Activated CD4-positive, alpha-beta T cell treated with anti-CD3 and anti-CD28 coated beads for 4 hours (primary cell): ENCODE data around the gene KLK8.
A peak's percentile ranks its signal among the peaks of the same experiment; 100 is the strongest.
"Not testable (repeated sequence)": the region's sequence is repeated elsewhere in the genome, so short reads cannot be mapped to it uniquely, and the experiment has no call there.

Experiments
- DNase-seq, 2 donors: peaks; one replicate each; pipeline ENCODE4 v3.0.0-alpha.2; 2020

The KLK8 gene

DNA sequence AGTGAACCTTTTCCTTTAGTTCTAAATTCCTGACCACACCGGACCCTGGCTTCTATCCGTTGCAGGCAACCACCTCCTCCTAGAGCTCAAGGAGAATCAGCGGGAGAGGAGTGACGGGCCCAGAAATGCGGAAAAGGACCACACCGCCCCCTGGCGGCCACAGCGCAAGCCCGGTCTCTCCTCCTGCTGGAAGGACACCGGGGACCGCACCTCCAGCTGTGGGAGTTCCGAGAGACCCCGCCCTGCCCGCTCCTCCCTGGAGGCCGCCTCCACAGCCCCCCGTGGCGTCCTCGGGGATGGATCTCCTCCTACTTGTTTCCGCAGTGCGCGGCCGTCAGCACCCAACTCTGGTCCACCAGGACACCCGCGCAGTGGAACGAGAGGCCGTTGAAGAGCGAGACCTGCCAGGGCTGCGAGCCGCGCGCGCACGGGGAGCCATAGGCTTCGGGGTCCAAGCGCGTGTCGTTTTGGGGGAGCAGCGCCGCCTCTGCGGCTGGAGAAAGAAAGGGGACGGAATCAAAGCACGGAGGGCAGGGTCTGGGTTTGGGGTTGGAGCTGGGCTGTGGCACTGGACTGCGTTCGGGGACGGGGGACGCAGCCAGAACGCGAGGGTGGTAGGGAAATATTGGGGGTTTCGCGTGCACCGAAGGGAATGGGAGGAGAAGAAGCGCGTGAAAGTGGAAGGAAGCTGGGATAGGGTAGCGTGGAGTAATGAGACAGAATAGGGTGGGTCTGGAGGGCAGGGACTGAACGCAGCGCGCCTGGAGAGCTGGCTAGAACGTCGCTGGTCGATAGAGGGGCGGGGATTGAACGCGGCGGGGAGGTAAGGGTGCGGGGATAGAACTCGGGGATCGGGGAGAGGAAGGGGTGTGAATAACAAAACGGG, 15.6 kb upstream of the KLK8 start:
- peak; percentile 16 to 40 for DNase-seq

GRCh38 chr19:51015691-51016267, 14.4 kb upstream of the KLK8 start:
- DNase-seq, result no peak

DNA sequence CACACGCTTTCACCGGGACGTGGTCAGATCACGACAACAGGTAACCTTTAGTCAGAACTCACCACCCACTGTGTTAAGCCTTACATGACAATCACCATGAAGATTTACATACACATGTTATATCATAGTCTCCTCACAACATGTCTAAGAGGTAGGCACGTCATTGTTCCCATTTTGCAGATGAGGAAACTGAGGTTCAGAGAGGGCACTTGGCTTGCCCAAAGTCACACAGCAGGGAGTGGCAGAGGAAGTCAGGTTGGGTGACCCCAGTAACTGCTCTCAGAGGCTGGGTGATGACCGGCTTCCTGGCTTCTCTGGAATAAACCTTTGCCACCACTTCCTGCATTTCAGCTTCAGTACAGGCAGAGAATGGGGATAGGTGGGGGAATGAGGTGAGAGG, 12.8 kb upstream of the KLK8 start:
- no peak for DNase-seq

GRCh38 chr19:51012661-51013190, 11.3 kb upstream of the KLK8 start:
- no peak for DNase-seq

- no peak for DNase-seq
Measured at GRCh38 chr19:51010066-51010795, 8.8 kb upstream of the KLK8 start.

- no peak for DNase-seq
Measured at GRCh38 chr19:51009061-51009891, 7.9 kb upstream of the KLK8 start.

GRCh38 chr19:51007488-51007887, 6.1 kb upstream of the KLK8 start:
- DNase-seq, result no peak

- no peak for DNase-seq
Measured at GRCh38 chr19:51006406-51006805, 5.0 kb upstream of the KLK8 start.

DNA sequence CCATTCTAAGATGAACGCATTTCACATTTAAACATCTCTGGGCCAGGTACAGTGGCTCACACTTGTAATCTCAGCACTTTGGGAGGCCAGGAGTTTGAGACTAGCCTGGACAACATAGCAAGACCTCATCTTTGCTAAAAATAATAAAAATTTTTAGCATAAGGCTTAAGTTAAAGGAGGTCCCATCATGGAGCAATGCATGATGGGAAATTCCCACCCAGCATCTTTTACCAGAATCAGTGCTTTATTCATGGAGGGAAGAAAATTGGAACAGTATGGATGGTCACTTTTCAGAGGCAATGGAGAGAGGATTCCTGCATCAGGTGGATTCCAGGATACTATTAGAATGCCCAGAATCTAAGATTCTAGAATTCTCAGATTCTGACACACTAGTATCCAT, 3.8 kb upstream of the KLK8 start:
- DNase-seq, result no peak

GRCh38 chr19:51003316-51003715, 1.9 kb upstream of the KLK8 start:
- no peak for DNase-seq

- no peak for DNase-seq
Measured at GRCh38 chr19:51002542-51003311, 1.3 kb upstream of the KLK8 start.

- DNase-seq, result no peak
Measured at GRCh38 chr19:51002089-51002532, 707 bp upstream of the KLK8 start.

DNA sequence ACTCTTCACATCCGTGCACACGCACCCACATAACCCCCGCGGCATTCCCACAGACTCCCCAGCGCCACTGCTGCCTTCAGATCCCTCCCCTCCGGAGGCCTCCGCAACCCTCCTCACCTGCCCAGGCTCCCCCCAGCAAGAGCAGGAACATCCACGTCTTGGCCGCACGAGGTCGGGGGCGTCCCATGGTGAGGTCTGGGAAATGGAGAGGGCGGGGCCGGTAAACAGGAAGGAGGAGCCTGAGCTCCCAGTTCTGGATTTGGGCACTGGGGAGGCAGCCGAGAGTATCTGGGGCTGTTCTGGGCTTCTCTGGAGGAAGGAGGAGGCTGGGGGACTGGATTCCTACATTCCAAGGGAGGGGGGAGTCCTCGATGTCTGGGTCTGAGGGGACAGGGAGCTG, 423 bp downstream of the KLK8 start:
- DNase-seq, result no peak

DNA sequence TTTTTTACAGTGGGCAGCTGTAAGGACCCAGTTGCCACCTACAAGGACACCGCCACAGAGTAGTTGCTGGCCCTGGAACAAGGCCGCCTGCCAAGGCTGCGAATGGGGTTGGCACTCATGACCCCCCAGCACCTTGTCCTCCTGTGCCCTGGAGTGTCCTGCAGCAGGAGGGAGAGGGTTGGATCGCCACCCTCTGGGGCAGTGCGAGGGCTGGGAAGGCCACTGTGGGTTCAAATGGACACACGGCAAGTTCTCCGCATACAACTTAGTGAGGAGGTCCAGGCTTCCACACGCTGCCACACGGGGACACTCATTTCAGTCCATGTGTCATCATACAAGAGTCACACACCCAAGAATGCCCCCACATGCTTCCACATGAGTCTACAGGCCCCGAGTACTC, 978 bp downstream of the KLK8 start:
- no peak for DNase-seq

- DNase-seq, result no peak
Measured at GRCh38 chr19:50998686-50999085, 2.7 kb downstream of the KLK8 start.

GRCh38 chr19:50998061-50998460, 3.3 kb downstream of the KLK8 start:
- DNase-seq, result no peak

DNA sequence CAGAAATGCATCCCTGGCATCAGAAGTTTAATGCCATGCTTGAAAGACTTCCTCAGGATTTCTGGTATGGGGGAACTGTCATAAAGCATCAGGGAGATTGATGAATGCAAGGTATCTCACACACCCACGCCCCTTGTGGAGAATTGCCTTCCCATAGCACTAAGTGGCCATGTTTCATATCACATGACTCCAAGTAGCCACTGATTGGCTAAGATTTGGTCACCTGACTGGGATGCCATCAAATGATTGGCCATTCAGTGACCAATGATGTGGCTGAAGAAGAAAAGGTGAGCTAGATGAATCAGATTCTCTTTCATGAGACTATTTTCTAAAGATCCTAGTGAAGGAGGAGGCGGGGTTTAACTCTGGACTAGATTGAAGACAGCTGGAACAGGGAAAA, 7.3 kb downstream of the KLK8 start:
- DNase-seq, result no peak

DNA sequence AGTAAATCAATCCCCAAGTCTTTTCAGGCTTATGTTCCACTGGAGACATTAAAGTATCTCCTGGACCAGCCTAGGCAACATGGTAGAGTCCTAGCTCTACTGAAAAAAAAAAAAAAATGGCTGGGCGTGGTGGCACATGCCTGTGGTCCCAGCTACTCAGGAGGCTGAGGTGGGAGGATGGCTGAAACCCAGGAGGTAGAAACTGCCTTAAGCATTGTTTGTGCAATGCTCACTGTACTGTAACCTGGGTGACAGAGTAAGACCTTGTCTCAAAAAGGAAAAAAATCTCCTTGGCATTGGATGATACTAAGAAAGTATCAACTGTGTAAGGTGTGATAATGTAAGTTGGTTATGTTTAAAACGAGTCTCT, 8.8 kb downstream of the KLK8 start:
- DNase-seq, result no peak

GRCh38 chr19:50984416-50984815, 17.0 kb downstream of the KLK8 start:
- DNase-seq, result not testable (repeated sequence)

DNA sequence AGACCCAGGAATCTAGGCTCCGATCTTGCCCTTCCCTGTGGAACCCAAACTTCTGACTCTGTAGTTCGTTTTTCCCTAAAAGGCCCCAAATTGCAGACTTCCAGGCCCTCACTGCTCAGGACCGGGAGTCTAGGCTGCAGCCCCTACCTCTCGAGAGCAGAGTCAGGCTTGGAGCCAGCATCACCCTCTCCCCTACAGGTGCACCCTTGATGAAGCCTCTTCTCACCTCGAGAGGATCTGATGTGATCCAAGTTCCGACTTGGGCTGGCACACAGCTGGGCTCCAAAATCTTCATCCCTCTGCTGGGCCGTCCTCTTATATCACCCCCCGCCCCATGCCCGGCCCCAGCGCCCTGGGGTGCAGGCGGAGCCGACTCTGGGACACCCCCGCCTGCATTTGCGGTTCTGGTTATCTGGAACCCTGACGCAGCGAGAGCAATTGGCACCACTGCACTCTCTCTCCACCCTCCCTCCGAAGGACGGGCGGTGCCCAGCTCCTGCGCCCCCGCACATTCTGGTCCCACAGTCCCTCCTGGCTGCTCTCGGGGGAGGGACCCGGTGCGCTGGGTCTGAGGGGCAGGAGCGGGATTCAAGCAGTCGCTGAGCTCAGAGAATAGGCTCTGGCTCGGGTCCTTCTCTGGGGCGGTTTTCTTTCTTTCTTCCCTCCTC, 17.6 kb downstream of the KLK8 start, which contains the start of gene KLK7:
KLK7 (minus strand) TSS at position 293 of the 668 bp plus-strand sequence. CDS start 1,518 bp downstream, outside the sequence.
- DNase-seq, result no peak

GRCh38 chr19:50982186-50982585, 19.2 kb downstream of the KLK8 start:
- DNase-seq, result no peak
